Mucosa of descending colon (tissue), 3 donors: ENCODE data around the gene LRRC8B. TPM values are rescaled to one million over a fixed set of nuclear protein-coding genes. Genes with fewer than 3 reads are reported as not detected.

Experiments used
- ATAC-seq: fragments of 200-7000 bp; cut with Tn5 transposase; one replicate; pipeline ENCODE4 v1.9.1; 2020; ENCODE audit warnings: mild to moderate bottlenecking, moderate library complexity
- DNase-seq, 3 donors: peaks; one replicate each; pipeline ENCODE4 v3.0.0-alpha.2; 2020
- H3K36me3 ChIP-seq: fragments of 200-600 bp; one replicate; pipeline ENCODE4 v1.8.0; 2021; ENCODE audit warnings: low read depth, mild to moderate bottlenecking
- H3K4me1 ChIP-seq: fragments of 200-600 bp; one replicate; pipeline ENCODE4 v1.8.0; 2021; ENCODE audit warnings: low read depth, mild to moderate bottlenecking
- H3K4me3 ChIP-seq: fragments of 200-600 bp; one replicate; pipeline ENCODE4 v1.8.0; 2021; ENCODE audit warnings: mild to moderate bottlenecking
- H3K9me3 ChIP-seq: fragments of 200-600 bp; one replicate; pipeline ENCODE4 v1.8.0; 2021; ENCODE audit warnings: mild to moderate bottlenecking
- intact Hi-C, 2 donors: fragments of 100-400 bp; cut with DNase I in 1 of 2; cut with micrococcal nuclease in 1 of 2; formaldehyde crosslinking; loops; one replicate each; pipeline versions ENCODE4 v1.11.0 to v1.11.1; 2022; cut with DNase I, micrococcal nuclease
- total RNA-seq, 3 donors: library from RNA; stranded (reverse); fragmentation: NEBNext Ultra II Directional in 2 of 3; extraction: Animal tissue kit (Norgen Biotek cat#: 25700) in 2 of 3; gene quantifications; one replicate each; pipeline versions ENCODE4 v1.2.1 to v1.2.4, GENCODE V29; 2021 to 2023
- TF ChIP-seq, protein P1 (sequence below): fragments of 200-600 bp; IDR thresholded peaks from one replicate; pipeline ENCODE4 v1.8.0; 2022; ENCODE audit warnings: antibody characterized with exemption, mild to moderate bottlenecking
- donor health status: DM: no; HTN: no; CAD: no; lungs with moderate emphysema.
- donor health status: DM: no; HTN: no; CAD: no.
- donor health status: DM: no; HTN: yes; CAD: no.

The LRRC8B gene
- total RNA-seq, 3 donors from 2014 or later: 11.2 to 16.1 (median 11.6) TPM

DNA sequence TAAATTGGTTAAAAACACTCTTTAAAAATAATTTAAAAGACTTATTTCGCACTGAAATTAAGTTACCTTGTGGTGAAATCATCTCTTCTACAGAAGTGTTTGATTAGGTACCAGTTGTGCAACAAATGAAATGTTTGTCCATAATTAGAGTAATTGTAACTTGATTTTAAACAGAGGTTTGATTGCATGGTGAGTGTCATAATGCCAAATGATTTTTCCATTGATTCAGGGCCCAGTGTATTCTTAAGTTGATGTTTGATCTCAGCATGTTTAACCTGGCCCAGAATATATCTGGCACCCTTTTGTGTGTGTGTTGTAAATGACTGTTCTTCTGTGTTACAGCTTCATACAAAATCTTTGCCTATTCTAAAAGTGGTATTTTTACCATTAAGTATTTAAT is 28.5 kb downstream of the LRRC8B start:
- Histone ChIP-seq H3K4me3 (no peak overlapping the region), H3K36me3 (no peaks in the 10 kb centered on the region), H3K4me1 (peaks cover 10% of the 10 kb centered on the region), H3K9me3 (no peaks in the 10 kb centered on the region)
- TF ChIP-seq, protein P1, sequence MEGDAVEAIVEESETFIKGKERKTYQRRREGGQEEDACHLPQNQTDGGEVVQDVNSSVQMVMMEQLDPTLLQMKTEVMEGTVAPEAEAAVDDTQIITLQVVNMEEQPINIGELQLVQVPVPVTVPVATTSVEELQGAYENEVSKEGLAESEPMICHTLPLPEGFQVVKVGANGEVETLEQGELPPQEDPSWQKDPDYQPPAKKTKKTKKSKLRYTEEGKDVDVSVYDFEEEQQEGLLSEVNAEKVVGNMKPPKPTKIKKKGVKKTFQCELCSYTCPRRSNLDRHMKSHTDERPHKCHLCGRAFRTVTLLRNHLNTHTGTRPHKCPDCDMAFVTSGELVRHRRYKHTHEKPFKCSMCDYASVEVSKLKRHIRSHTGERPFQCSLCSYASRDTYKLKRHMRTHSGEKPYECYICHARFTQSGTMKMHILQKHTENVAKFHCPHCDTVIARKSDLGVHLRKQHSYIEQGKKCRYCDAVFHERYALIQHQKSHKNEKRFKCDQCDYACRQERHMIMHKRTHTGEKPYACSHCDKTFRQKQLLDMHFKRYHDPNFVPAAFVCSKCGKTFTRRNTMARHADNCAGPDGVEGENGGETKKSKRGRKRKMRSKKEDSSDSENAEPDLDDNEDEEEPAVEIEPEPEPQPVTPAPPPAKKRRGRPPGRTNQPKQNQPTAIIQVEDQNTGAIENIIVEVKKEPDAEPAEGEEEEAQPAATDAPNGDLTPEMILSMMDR: no peak
- intact Hi-C loops: no loop called here
- DNase-seq (no peak), ATAC-seq (peak; percentile 19)

DNA sequence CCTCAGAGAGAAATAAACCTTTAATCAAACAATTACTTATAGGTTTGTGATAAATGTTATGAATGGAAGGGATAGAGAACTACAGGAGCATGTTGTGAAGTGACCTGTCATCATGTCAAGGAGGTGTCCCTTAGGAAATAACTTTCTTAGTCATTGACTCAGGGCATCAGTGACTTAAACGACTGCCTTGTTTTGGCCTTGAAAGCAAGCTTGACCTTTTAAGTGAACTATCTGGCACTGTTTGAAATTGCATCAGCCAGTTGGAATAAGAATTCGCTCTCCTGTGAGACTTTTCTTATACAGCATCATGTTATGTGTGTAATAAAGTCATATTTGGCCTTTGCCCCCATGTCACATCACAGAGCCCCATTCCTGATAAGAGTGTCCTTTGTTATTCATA is 30.9 kb downstream of the LRRC8B start:
- TF ChIP-seq, protein P1: no peak
- ATAC-seq: no peak

DNA sequence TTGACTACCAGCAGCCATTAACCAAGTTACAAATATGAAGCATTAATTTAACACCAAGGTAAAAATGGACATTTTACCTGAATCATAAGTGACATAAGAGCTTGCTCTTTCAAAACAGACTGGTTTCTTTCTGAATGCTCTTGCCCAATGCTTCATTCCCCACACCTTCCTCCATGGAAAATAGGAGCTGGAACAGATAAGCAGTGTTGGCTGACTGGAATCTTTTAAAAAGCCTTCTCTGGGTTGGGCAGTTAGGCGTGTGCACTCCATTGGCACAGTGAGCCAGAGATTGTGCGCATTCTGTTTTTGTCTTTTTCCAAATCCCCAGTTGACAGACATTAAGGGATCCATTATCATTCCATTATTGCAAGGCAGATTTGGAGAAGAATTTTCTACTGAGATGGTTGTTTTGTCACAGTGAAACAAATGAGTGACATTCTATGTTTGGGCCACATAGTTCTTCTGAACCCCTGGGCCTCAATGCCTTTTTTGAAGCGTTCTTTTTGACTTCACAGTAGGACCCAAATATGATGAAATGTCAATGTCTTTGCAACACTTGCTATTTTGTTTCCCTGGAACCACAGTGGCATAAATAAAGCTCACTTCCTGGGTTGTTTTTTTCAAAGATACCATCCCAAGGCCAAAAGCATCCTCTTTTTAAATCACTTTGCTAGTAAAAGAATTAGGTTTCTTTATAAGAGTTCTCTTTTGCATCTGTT is 32.3 kb downstream of the LRRC8B start:
- TF ChIP-seq, protein P1: no peak
- DNase-seq: no peak
- Histone ChIP-seq H3K4me1 (peaks cover 10% of the 10 kb centered on the region), H3K9me3 (no peaks in the 10 kb centered on the region), H3K36me3 (no peaks in the 10 kb centered on the region), H3K4me3 (no peak overlapping the region)
- no peak for ATAC-seq
- intact Hi-C loops: no loop called here

More for the DNA sequence above, 30.9 kb downstream of the LRRC8B start:
- Histone ChIP-seq H3K4me1 (peaks cover 10% of the 10 kb centered on the region), H3K36me3 (no peaks in the 10 kb centered on the region), H3K4me3 (no peak overlapping the region), H3K9me3 (no peaks in the 10 kb centered on the region)
- intact Hi-C loops: no loop called here
- DNase-seq: no peak

DNA sequence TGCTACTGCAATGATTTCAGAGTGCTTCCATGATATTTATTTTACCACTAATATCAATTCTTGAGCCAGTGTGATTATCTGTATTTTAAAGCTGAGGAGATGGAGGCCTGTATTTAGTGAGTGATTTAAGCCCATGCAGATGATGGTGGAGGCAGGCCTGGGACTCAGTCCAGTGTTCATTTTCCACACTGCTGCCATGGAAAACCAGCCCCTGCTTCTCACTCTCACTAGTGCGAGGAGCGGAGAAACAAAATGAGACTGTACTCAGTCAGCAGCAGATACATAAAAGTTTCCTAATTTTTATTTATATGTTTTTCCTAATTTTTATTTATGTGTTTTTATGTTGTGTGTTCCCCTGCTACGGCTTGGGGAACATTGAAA is 32.8 kb downstream of the LRRC8B start:
- intact Hi-C loops: no loop called here
- Histone ChIP-seq H3K9me3 (no peaks in the 10 kb centered on the region), H3K4me1 (peaks cover 8% of the 10 kb centered on the region), H3K4me3 (no peak overlapping the region), H3K36me3 (no peaks in the 10 kb centered on the region)
- TF ChIP-seq, protein P1: no peak
- ATAC-seq (no peak), DNase-seq (no peak)

DNA sequence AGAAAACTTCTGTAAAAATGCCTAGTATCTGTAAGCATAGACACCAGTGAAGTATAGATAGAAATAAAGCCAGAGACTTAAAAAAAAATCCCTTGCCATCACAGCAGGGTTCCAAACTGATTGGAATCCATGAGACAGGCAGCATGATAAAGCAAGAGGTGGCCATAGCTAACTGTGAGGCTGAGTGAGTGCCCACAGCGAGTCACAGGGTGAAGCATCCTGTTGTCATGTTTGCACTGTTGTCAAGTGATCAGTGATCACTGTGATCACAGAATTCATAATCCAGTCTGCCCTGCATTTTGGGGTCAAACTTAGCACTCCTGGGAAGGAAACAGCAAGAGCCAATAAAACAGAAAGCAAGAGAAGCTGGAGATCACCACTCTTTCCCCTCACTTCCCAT is 33.3 kb downstream of the LRRC8B start:
- peaks cover 2% of the 10 kb centered on the region for H3K4me1 ChIP-seq
- no peaks in the 10 kb centered on the region for H3K9me3 ChIP-seq
- ATAC-seq (no peak), DNase-seq (no peak)
- no peak overlapping the region for H3K4me3 ChIP-seq
- intact Hi-C loops: no loop called here
- TF ChIP-seq, protein P1: no peak
- H3K36me3 ChIP-seq: no peaks in the 10 kb centered on the region
